ENCODE measurements around the gene RB1.

DNA sequence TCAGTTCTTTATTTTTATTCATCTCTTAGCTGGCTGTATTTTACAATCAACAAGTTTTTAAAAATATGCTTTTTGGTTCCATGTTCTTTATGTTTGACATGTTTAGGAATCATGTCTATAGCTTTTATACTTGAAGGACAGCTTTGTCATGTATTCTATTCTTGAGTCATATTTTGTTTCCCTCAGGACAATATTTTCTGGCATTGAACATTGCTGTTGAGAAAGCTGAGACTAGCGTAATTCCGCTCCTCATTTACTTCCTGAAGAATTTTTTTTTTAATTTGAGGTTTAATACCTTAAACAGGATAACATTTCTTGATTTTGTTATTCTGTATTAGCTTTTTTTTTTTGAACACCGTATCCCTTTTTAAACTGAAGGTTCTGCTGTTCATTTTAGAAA lies 53.2 kb downstream of the RB1 start:
- TF ChIP-seq, protein P1, sequence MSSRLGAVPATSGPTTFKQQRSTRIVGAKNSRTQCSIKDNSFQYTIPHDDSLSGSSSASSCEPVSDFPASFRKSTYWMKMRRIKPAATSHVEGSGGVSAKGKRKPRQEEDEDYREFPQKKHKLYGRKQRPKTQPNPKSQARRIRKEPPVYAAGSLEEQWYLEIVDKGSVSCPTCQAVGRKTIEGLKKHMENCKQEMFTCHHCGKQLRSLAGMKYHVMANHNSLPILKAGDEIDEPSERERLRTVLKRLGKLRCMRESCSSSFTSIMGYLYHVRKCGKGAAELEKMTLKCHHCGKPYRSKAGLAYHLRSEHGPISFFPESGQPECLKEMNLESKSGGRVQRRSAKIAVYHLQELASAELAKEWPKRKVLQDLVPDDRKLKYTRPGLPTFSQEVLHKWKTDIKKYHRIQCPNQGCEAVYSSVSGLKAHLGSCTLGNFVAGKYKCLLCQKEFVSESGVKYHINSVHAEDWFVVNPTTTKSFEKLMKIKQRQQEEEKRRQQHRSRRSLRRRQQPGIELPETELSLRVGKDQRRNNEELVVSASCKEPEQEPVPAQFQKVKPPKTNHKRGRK (CRISPR knock-in tag; IDR thresholded peaks at IDR 0.05; ENCODE audit: borderline replicate concordance): no peak
- TF ChIP-seq ZNF263 (CRISPR knock-in tag; IDR thresholded peaks at IDR 0.05; ENCODE audit: low read depth) (no peak), ETV6 (CRISPR knock-in tag; IDR thresholded peaks at IDR 0.05) (no peak), CREB1 (CRISPR knock-in tag; IDR thresholded peaks at IDR 0.05) (no peak), NFYB (CRISPR knock-in tag; conservative IDR thresholded peaks at IDR 0.05; ENCODE audit: low read depth) (no peak), ZNF138 (CRISPR knock-in tag; conservative IDR thresholded peaks at IDR 0.05) (no peak), USF2 (CRISPR knock-in tag; IDR thresholded peaks at IDR 0.05) (no peak), GTF2I (CRISPR knock-in tag; conservative IDR thresholded peaks at IDR 0.05) (no peak), IRF2 (CRISPR knock-in tag; IDR thresholded peaks at IDR 0.05; ENCODE audit: borderline replicate concordance, low read depth) (no peak)
- TF ChIP-seq, protein P2, sequence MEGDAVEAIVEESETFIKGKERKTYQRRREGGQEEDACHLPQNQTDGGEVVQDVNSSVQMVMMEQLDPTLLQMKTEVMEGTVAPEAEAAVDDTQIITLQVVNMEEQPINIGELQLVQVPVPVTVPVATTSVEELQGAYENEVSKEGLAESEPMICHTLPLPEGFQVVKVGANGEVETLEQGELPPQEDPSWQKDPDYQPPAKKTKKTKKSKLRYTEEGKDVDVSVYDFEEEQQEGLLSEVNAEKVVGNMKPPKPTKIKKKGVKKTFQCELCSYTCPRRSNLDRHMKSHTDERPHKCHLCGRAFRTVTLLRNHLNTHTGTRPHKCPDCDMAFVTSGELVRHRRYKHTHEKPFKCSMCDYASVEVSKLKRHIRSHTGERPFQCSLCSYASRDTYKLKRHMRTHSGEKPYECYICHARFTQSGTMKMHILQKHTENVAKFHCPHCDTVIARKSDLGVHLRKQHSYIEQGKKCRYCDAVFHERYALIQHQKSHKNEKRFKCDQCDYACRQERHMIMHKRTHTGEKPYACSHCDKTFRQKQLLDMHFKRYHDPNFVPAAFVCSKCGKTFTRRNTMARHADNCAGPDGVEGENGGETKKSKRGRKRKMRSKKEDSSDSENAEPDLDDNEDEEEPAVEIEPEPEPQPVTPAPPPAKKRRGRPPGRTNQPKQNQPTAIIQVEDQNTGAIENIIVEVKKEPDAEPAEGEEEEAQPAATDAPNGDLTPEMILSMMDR (IDR thresholded peaks at IDR 0.05): no peak
